Esophagus squamous epithelium (tissue), 4 donors: ENCODE results near the gene PTPRD.

Experiments
- CTCF ChIP-seq, 6 experiments: fragments of 450-650 bp in 4 of 6; fragments of 200-600 bp in 2 of 6; sonication (generic) in 2 of 6; IDR thresholded peaks; one replicate each; pipeline ENCODE4 v1.5.1; 2016 to 2019; ENCODE audit warnings: antibody characterized with exemption in 6 of 6, mild to moderate bottlenecking in 4 of 6, moderate library complexity in 4 of 6
- POLR2A ChIP-seq, 4 donors: fragments of 450-650 bp; IDR thresholded peaks; one replicate each; pipeline ENCODE4 v1.6.1; 2017; ENCODE audit warnings: antibody characterized with exemption in 4 of 4, mild to moderate bottlenecking in 4 of 4, moderate library complexity in 3 of 4

- TF ChIP-seq CTCF (IDR thresholded peaks at IDR 0.05) (no peak), POLR2A (IDR thresholded peaks at IDR 0.05) (no peak)
These were observed 1114.7 kb downstream of the PTPRD start for GRCh38 chr9:9498128-9498527.
